H7 (cell line): Measurements from ENCODE around the gene LYRM2. TPM values are rescaled to one million over a fixed set of nuclear protein-coding genes. Genes with fewer than 3 reads are reported as not detected.
A peak's percentile ranks its signal among the peaks of the same experiment; 100 is the strongest.

Source experiments
- DNase-seq: peaks from one replicate; pipeline ENCODE4 v3.0.0; 2012
- H3K27me3 ChIP-seq: 2 replicates; pipeline ENCODE4 v1.6.0; 2011; ENCODE audit warnings: mild to moderate bottlenecking, low read length; ENCODE audit not compliant: control insufficient read depth, insufficient read depth
- H3K36me3 ChIP-seq: replicated peaks from 2 replicates; pipeline ENCODE4 v1.5.1; 2011; ENCODE audit warnings: low read length; ENCODE audit not compliant: control insufficient read depth, insufficient read depth
- H3K4me3 ChIP-seq: 2 replicates; pipeline ENCODE4 v1.5.1; 2011; ENCODE audit warnings: low read depth, mild to moderate bottlenecking, control low read depth, low read length, moderate library complexity; ENCODE audit not compliant: insufficient read depth
- total RNA-seq: library from RNA; depleted of rRNA; stranded (reverse); fragments of >200 nt; shearing (Covaris generic); gene quantifications from 2 replicates; pipeline ENCODE4 v1.2.3, GENCODE V29; 2014; rRNA removed

Gene LYRM2, protein sequence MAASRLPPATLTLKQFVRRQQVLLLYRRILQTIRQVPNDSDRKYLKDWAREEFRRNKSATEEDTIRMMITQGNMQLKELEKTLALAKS
- 5.1 and 5.8 TPM in 2 replicates for total RNA-seq

DNA sequence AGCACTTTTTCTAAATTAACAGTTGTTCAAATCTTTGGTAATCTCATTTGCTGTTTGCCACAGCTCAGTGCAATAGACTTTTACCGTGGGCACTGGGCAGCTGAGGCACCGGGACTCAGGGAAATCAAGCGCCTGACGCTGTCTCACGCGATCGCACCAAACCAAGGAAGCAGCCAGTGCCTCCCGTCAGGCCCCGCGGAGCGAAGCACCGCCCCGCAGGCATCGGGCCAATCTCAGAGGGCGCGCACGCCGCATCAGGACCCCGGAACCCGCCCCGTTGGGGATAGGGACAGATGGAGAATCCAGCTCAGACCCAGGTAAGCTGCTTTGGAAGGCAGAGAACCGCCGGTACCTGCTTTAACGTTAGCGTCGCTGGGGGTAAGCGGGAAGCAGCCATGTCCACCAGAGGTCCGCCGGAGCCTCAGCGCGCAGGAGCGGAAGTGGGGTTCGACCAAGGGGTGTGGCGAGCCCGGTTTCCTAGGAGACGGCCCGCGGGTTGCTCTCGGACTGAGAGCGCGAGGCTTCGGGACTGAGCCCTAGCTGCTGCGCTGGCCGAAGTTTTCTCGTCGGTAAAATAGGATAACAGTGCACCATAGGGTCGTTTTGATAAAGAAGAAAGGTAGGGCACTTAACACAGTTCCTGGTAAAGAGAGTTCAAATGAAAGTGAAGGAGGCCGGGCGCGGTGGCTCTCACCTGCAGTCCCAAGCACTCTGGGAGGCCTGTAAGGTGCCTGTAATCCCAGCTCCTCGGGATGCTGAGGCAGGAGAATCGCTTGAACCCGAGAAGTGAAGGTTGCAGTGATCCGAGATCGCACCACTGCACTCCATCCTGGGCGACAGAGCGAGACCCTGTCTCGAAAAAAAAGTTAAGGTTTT, at the start of gene LYRM2:
TSS of gene LYRM2 (minus strand) at position 428 of the 876 bp plus-strand sequence. CDS start at position 397, 31 bp downstream.
- DNase-seq: peak; percentile 94
- no peaks in the 10 kb centered on the region for H3K27me3 ChIP-seq
- peaks cover 12% of the 10 kb centered on the region for H3K36me3 ChIP-seq
- H3K4me3 ChIP-seq: peak within 1 kb of the TSS; percentile 81

DNA sequence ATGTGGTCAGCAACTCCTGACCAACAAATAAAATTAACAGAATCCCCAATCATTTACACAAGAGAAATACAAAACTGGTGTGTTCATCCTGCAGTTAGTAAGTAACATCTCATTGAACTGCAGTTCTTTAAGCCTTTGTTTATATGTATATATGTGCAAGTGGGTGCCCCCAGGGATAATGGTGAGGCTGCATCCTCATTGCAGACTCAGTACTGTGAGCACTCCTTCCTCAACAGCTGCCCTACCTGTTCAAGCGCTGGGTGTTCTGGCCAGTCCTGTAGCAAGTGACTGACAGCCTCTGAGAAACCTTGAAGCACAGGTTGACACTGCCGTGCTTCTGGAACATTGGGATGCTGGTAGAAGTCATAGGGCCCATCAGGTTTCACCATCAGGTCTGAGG, 49.8 kb upstream of the LYRM2 start:
- H3K27me3 ChIP-seq: no peaks in the 10 kb centered on the region
- peaks cover 63% of the 10 kb centered on the region for H3K36me3 ChIP-seq
- no peak overlapping the region for H3K4me3 ChIP-seq
- DNase-seq: no peak

DNA sequence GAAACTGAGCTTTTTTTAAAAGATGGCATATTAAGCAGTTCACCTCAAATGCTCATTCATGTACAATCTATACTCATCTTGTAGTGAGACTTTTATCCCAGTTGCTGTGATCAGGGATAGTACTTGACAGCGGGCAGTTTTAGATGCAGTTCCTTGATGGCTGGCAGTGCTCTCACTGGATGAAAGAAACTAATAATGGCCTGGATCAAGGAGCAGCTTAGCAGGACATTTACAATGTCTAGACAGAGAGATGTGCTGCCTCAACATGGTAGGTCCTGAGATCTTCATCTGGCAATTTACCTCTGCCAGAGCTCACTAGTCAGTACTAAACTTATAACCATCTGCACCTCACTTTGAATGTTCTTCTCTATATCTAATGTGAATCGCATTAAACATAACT, 46.8 kb upstream of the LYRM2 start:
- no peaks in the 10 kb centered on the region for H3K27me3 ChIP-seq
- H3K4me3 ChIP-seq: no peak overlapping the region
- peaks cover 73% of the 10 kb centered on the region for H3K36me3 ChIP-seq
- DNase-seq: no peak

DNA sequence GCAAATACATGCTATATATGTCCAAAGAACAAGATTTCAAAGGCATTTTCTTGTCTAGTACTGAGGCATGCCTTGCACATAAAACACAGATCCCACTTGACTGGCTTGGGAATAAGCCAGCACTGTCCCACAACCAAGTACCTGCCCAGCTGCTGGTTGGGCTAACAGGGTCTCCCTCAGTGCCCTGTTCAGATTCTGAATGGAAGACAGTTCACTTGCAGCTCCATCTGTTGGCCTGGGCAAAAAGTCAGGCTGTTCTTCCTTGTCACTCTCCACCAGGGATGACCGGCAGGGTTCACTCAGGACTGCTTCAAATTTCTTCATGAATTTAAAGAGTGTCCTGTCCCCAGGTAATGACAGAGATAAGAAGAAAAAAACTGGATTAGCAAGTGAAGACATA, 44.4 kb upstream of the LYRM2 start:
- Histone ChIP-seq H3K27me3 (no peaks in the 10 kb centered on the region), H3K4me3 (no peak overlapping the region), H3K36me3 (peaks cover 82% of the 10 kb centered on the region)
- DNase-seq: no peak

DNA sequence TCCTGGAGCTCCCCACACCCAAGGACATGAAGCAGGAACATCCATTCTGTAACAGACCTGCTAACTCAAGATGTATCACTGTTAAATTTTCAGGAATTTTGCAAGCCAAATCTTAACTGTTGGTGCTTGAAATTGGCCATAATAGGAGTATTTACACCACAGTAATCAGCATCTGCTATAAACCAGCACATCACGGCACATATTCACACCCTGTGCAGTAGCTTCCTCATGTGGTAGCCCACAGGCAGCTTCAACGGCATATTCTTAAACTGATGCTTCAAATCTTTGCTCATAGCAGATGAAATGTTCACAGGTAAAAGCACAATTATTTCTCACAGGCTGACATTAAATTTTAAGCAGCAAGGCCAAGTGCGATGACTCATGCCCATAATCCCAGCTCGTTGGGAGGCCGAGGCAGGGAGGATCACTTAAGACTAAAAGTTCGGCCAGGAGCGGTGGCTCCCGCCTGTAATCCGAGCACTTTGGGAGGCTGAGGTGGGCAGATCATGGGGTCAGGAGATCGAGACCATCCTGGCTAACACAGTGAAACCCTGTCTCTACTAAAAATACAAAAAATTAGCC, 43.5 kb upstream of the LYRM2 start:
- no peaks in the 10 kb centered on the region for H3K27me3 ChIP-seq
- DNase-seq: no peak
- peaks cover 80% of the 10 kb centered on the region for H3K36me3 ChIP-seq
- H3K4me3 ChIP-seq: no peak overlapping the region

DNA sequence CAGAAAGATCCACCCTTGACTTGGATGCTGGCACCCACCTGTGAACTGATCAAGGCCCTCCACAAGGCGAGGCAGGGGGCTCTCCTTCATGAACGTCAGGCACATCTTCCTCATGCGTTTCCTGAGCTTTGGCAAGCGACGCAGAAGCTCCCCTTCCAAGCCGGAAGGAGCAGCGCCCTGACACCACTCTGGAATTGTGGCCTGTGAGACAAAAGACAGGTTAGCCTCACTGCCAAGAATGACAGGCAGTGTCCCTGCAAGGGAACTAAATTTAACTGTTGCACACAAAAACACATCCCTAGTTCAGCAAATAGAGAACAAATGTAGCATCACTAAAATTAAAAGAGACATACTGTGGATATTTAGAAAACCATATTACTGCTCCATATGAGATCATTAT, 42.0 kb upstream of the LYRM2 start:
- Histone ChIP-seq H3K27me3 (no peaks in the 10 kb centered on the region), H3K4me3 (no peak overlapping the region), H3K36me3 (peaks cover 79% of the 10 kb centered on the region)
- DNase-seq: no peak

DNA sequence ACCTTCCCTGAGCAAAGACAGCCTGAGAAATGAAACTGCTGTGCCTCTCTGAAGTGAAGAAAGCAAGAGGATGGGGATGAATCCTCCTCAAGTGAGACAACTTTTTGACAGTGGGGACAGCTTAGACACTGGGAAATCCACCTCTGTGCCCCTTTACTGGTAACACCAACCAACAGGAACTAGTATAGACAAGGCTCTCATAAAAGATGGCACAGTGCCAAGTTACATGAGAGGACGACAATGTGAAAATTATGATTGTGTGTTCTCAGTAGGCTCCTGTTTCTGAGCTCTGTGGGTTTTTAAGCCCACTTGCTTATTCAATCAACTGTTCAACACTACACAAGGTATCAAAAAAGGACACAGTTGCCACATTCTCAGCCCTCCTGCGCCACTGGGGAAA, 41.6 kb upstream of the LYRM2 start:
- Histone ChIP-seq H3K36me3 (peaks cover 79% of the 10 kb centered on the region), H3K27me3 (no peaks in the 10 kb centered on the region), H3K4me3 (no peak overlapping the region)
- DNase-seq: no peak

DNA sequence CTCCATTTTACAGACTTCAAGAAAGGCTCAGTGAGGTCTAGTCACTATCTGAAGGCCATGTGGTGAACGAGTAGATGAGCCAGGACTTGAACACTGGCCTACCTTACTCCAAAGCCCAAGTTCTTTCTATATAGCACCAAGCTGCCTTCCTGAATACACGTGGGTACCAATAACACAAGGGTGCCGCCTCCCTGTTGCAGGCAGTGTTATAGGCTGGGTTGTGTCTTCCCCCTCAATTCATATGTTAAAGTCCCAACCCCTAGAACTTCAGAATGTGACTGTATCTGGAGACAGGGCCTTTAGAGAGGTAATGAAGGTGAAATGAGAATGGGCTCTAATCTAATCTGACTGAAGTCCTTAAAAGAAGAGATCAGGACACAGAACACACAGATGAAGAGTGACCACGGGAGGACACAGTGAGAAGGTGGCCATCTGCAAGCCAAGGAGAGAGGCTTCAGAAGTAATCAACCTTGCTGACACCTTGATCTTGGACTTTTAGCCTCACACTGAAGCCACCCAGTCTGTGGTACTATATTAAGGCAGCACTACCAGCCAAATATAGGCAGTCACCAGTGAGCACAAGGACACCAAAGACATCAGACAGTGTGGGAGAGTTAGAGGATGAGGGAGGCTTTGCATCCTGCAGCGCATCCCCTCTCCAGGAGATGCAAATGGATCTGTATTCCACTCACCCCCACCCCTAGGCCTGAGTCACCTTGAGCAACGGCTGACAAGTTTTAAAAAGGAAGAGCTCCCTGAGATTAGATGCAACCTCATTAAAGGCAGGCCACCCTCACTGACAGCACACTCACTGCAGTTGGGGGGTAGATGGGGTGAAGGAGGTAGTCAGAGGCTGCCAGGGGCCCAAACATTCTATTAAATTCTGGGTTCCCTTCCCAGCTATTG, 40.9 kb upstream of the LYRM2 start:
- no peak overlapping the region for H3K4me3 ChIP-seq
- peaks cover 77% of the 10 kb centered on the region for H3K36me3 ChIP-seq
- H3K27me3 ChIP-seq: no peaks in the 10 kb centered on the region
- no peak for DNase-seq

DNA sequence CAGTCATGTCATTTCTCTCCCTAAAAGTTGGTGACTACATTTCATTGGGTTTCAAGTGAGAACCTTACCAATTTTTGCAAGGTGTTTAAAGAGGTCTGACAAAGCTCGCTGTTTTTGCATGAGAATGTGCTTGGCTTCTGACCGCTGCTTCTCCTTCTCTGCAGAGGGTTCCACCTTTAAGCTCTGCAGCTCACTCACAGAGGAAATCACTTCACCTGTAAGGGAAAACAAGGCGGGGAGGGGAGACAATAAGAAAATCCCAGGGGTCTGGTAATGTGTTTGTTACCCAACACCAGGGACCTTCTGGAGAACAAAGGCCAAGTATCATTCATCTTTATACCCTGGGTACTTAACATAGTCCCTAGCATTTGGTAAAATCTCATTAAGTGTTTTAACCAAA, 40.0 kb upstream of the LYRM2 start:
- Histone ChIP-seq H3K4me3 (no peak overlapping the region), H3K36me3 (peaks cover 77% of the 10 kb centered on the region)

DNA sequence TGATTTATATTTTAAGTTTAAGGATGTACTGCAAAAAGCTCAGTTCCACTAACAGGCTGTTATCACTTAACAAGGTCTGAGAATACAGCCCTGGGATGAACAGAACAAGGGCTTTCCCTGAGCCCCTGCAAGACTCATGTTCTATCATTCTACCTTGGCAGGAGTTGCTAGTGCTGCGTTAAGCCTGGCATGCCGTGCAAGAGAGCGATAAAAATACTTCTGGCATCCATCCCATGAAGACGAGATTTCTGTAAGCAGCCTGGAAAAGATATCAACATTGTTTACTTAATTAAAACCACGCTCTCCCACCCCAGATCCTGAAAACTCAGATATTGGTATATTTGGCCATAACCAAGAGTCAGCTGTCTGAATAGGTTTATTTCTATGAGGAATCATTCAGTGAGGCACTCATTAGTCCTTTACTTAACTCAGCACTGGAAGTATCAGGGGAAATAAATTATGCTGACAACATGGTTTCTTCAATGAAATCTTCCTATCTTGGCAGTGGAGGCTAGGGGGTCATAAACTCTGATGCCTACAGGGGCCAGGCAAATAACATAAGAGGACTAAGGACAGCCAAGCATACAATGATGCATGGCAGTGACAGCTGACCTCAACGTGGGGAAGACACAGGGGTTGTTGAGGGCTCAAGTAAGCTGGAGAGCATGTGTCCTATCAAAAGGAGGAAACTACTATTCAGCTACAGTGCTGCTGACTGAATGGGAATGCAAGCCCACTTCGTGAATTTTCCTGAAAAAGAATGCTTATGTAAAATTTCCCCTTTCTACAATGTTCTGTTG, 37.6 kb upstream of the LYRM2 start:
- H3K27me3 ChIP-seq: no peaks in the 10 kb centered on the region
- no peak for DNase-seq
- H3K4me3 ChIP-seq: no peak overlapping the region
- H3K36me3 ChIP-seq: peaks cover 76% of the 10 kb centered on the region

More for the DNA sequence above, 40.0 kb upstream of the LYRM2 start:
- peak; percentile 58 for DNase-seq
- no peaks in the 10 kb centered on the region for H3K27me3 ChIP-seq

DNA sequence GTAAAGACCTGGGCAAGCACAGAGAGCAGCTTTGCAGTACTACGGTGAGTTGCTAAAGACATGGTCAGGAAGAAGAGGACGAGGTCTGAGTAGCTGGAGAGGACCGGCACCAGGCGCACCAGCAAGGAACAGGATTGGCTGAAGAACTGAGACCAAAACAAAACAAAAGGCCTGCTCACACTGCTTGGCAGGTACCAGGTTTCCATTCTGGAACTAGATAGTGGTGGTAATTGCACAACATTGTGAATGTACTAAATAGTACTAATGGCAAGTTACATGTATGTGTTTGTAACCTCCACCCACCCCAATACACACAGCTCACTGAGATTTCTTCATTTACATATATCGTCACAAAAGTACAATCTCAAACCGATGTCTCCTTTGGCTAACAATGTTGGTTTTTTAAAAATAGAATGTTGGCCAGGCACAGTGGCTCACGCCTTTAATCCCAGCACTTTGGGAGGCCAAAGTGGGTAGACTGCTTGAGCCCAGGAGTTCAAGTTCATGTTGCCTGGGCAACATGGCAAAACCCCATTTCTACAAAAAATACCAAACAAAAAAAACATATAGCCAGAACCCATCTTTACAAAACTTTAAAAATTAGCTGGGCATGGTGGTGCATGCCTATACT, 32.5 kb upstream of the LYRM2 start:
- no peak for DNase-seq
- H3K27me3 ChIP-seq: no peaks in the 10 kb centered on the region
- peaks cover 50% of the 10 kb centered on the region for H3K36me3 ChIP-seq
- no peak overlapping the region for H3K4me3 ChIP-seq

DNA sequence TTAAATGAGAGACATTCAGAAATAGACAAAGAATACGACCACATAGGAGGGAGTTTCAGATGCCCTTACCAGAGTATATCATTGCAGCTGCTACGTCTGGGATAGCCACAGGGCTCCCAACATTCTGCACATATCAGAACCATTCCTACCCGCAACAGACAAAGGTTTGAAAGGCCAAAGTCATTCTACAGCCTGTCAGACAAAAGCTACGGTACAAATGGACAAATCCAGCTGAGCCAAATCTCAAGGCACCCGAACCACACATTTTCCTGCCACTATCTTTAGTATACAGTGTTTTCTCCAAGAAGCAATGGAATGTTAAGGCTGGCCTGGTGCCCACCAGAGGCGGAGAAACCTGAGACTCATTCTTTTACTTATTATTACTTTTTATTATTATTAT, 30.5 kb upstream of the LYRM2 start:
- DNase-seq: no peak
- Histone ChIP-seq H3K4me3 (no peak overlapping the region), H3K36me3 (peaks cover 38% of the 10 kb centered on the region), H3K27me3 (no peaks in the 10 kb centered on the region)

DNA sequence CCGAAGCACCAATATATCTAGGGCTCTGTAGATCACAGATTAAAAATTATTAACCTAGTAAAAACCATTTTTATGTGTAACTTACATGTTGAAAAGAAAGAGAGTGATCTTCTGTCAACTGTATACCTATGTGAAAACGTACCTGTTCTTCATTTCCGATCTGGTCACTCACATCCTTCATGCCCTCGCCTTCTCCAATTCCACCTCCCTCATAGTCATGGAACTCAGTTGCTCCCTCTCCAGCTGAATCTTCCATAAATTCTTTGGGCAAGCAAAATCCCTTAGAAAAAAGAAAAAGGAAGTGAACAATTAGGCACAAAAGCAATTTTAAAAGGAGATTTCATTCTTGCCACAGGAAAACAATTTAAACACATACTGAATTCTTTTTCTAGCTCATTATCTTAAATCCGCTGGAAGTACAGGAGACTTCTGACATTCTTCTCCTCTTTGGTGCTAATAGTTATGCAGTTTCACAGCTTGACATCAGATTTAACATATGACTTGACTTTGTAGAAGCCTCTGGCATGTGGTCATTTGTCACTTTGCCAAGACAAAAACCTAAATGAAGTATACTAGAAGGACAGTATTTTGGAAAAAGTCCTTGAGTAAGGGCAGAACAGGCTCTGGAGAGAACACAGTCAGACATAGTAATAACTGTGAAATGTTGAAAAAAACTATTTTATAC, 29.5 kb upstream of the LYRM2 start:
- H3K27me3 ChIP-seq: no peaks in the 10 kb centered on the region
- no peak overlapping the region for H3K4me3 ChIP-seq
- peaks cover 33% of the 10 kb centered on the region for H3K36me3 ChIP-seq
- peak; percentile 35 for DNase-seq
